Naive B cell (primary cell): ENCODE data around the gene RAPGEF1. TPM values are rescaled to one million over a fixed set of nuclear protein-coding genes. Genes with fewer than 3 reads are reported as not detected.
A peak's percentile ranks its signal among the peaks of the same experiment; 100 is the strongest.
"Not testable (repeated sequence)": the region's sequence is repeated elsewhere in the genome, so short reads cannot be mapped to it uniquely, and the experiment has no call there.

Experiments
- ATAC-seq, 2 donors: fragments of 150-1000 bp; cut with Tn5 transposase; 2 replicates each; pipeline ENCODE4 v1.10.0; 2021; ENCODE audit warnings: low read depth in 2 of 2, mild to moderate bottlenecking in 2 of 2, moderate library complexity in 2 of 2
- DNase-seq: peaks from one replicate; pipeline ENCODE4 v3.0.0; 2022
- H3K27ac Mint-ChIP-seq, 6 donors: one replicate each; pipeline ENCODE4 v1.8.0; 2020 to 2022; ENCODE audit warnings: mild to moderate bottlenecking in 6 of 6, mixed read lengths in 6 of 6, moderate library complexity in 5 of 6, inconsistent platforms in 2 of 6
- H3K27me3 Mint-ChIP-seq, 3 donors: one replicate each; pipeline ENCODE4 v1.8.0; 2021 to 2022; ENCODE audit warnings: mixed read lengths in 3 of 3, mild to moderate bottlenecking in 1 of 3
- H3K36me3 Mint-ChIP-seq, 2 donors: one replicate each; pipeline ENCODE4 v1.8.0; 2020 to 2022; ENCODE audit warnings: mixed read lengths in 2 of 2, inconsistent platforms in 1 of 2, mild to moderate bottlenecking in 1 of 2
- H3K4me1 Mint-ChIP-seq, 3 donors: one replicate each; pipeline ENCODE4 v1.8.0; 2020 to 2022; ENCODE audit warnings: mixed read lengths in 3 of 3, inconsistent platforms in 1 of 3, mild to moderate bottlenecking in 1 of 3, moderate library complexity in 1 of 3
- H3K4me3 Mint-ChIP-seq, 8 donors: one replicate each; pipeline ENCODE4 v1.8.0; 2020 to 2022; ENCODE audit warnings: mild to moderate bottlenecking in 8 of 8, mixed read lengths in 8 of 8, moderate library complexity in 8 of 8, inconsistent platforms in 2 of 8
- H3K9me3 Mint-ChIP-seq, 7 donors: one replicate each; pipeline ENCODE4 v1.8.0; 2020 to 2022; ENCODE audit warnings: mixed read lengths in 7 of 7, mild to moderate bottlenecking in 5 of 7, inconsistent platforms in 2 of 7, moderate library complexity in 1 of 7
- polyA plus RNA-seq, 6 donors: library from polyadenylated mRNA; unstranded; fragments of 300-500 nt; fragmentation: Illumina TruSeq; gene quantifications; one replicate each; pipeline ENCODE4 v1.2.3, GENCODE V29; 2021; ENCODE audit warnings: low read depth in 6 of 6

RAPGEF1 gene
- polyA plus RNA-seq, 6 donors from 2014 or later: 3.4 to 21.1 (median 7.9) TPM

DNA sequence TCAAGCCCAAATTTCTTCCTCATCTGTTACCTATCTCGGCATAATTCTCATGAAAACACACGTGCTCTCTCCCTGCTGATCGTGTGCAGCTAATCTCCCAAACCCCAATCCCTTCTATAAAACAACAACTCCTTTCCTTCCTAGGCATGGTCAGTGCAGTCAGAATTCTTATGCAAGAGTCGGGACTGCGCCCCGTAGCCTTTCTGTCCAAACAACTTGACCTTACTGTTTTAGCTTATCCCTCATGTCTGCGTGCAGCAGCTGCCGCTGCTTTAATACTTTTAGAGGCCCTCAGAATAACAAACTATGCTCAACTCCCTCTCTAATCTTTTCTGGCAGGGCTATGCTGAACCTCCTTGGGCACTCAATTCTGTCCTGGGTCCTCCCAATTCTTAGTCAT lies 189.4 kb downstream of the RAPGEF1 start:
- H3K36me3 Mint-ChIP-seq: peaks cover 11 to 32% of the 10 kb centered on the region in 2 donors
- DNase-seq, ATAC-seq, H3K4me3 Mint-ChIP-seq: not testable (repeated sequence)
- peaks cover 5 to 14% (median 12%) of the 10 kb centered on the region in 3 donors for H3K4me1 Mint-ChIP-seq
- peak overlapping the region in 1 of 6 donors; percentile 4 for H3K27ac Mint-ChIP-seq
- H3K27me3 Mint-ChIP-seq: peaks cover 60 to 80% (median 68%) of the 10 kb centered on the region in 3 donors
- peaks cover 3 to 28% (median 17%) of the 10 kb centered on the region in 7 donors for H3K9me3 Mint-ChIP-seq

DNA sequence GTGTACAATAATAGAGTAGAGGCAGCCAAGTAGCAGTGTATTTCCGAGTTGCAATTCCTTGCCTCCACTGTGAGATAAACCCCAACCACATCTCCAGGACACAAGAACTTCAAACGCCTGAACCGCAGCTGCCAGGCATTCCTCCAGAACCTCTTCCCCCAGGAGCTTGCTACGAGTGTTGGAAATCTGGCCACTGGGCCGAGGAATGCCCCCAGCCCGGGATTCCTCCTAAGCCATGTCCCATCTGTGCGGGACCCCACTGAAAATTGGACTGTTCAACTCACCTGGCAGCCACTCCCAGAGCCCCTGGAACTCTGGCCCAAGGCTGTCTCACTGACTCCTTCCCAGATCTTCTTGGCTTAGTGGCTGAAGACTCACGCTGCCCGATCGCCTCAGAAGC lies 190.7 kb downstream of the RAPGEF1 start:
- H3K4me1 Mint-ChIP-seq: peaks cover 5 to 14% (median 12%) of the 10 kb centered on the region in 3 donors
- not testable (repeated sequence) for H3K4me3 Mint-ChIP-seq, H3K27ac Mint-ChIP-seq, ATAC-seq, DNase-seq
- peaks cover 63 to 83% (median 68%) of the 10 kb centered on the region in 3 donors for H3K27me3 Mint-ChIP-seq
- H3K36me3 Mint-ChIP-seq: peaks cover 11 to 32% of the 10 kb centered on the region in 2 donors
- peaks cover 5 to 33% (median 22%) of the 10 kb centered on the region in 7 donors for H3K9me3 Mint-ChIP-seq

DNA sequence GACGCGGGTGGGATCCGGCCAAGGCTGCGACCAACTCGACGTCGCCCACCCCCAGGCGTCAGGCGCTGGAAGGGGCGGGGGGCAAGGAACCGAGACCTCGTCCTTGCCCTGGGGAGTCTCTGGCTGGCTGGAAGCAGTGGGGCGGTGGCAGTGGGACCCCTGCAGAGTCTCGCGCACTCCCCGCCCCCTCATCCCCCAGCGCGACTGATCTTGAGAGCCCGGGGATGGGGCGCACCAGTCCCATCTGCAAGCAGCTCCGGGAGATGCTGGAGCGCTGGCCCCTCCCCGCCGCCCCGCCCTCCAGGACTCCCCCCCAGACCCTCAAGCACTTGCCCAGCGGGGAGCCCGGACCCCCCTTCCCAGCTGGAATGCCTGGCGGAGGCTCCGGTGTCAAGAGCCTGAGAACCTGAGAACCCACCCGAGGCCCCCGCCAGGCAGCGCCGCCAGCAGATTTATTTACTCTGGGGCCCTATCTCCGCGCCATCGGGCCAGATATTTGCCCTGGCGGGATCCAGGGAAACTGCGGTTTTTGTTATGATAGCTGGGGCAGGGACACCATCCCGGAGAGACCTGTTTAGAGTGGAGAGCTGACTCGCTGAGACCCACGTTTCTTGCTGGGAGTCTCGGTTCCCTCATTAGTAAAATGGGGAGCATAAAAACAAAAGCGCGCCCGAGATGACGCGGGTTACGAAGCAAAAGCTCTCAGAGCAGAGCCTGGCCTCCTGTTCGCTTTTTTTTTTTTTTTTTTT lies 193.4 kb downstream of the RAPGEF1 start:
- H3K27ac Mint-ChIP-seq: no peak overlapping the region
- peak overlapping the region in 7 of 8 donors; percentile 57 to 86 (median 78) for H3K4me3 Mint-ChIP-seq
- ATAC-seq: peak; percentile 66 to 69
- no peak for DNase-seq
- peaks cover 5 to 14% (median 12%) of the 10 kb centered on the region in 3 donors for H3K4me1 Mint-ChIP-seq
- H3K36me3 Mint-ChIP-seq: peaks cover 7 to 40% of the 10 kb centered on the region in 2 donors
- H3K9me3 Mint-ChIP-seq: peaks cover 16 to 54% (median 41%) of the 10 kb centered on the region in 7 donors
- H3K27me3 Mint-ChIP-seq: peaks cover 52 to 67% (median 54%) of the 10 kb centered on the region in 3 donors

DNA sequence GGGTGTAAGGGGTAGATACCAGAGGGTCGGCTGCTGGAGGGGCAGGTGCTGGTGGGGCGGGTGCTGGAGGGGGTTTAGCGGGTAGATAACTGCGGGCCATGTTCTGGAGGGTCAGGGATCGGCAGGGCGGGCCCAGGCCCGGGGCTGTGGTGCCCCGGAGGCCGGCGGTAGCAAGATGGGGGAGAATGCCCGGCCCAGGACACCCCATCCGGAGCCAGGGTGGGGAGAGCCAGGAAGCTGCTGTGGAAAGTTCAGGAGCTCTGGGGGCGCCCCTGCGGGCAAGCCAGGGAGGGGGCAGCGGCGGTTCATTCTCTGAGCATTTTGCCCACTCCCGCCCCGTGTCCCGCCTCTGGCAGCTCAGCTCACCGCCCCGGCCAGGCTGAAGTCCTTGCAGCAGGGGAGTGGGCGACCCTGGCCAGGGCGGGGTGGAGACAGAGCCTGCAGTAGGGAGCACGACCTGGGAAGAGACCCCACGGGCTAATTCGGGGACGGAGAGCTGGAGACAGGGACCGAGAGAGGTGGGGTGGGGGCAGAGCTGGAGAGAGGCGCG lies 194.0 kb downstream of the RAPGEF1 start:
- ATAC-seq (no peak), DNase-seq (no peak)
- H3K36me3 Mint-ChIP-seq: peaks cover 7 to 40% of the 10 kb centered on the region in 2 donors
- H3K9me3 Mint-ChIP-seq: peaks cover 16 to 54% (median 41%) of the 10 kb centered on the region in 7 donors
- peaks cover 5 to 14% (median 12%) of the 10 kb centered on the region in 3 donors for H3K4me1 Mint-ChIP-seq
- peak overlapping the region in 5 of 8 donors; percentile 42 to 74 (median 53) for H3K4me3 Mint-ChIP-seq
- H3K27ac Mint-ChIP-seq: no peak overlapping the region
- H3K27me3 Mint-ChIP-seq: peaks cover 47 to 61% (median 47%) of the 10 kb centered on the region in 3 donors

DNA sequence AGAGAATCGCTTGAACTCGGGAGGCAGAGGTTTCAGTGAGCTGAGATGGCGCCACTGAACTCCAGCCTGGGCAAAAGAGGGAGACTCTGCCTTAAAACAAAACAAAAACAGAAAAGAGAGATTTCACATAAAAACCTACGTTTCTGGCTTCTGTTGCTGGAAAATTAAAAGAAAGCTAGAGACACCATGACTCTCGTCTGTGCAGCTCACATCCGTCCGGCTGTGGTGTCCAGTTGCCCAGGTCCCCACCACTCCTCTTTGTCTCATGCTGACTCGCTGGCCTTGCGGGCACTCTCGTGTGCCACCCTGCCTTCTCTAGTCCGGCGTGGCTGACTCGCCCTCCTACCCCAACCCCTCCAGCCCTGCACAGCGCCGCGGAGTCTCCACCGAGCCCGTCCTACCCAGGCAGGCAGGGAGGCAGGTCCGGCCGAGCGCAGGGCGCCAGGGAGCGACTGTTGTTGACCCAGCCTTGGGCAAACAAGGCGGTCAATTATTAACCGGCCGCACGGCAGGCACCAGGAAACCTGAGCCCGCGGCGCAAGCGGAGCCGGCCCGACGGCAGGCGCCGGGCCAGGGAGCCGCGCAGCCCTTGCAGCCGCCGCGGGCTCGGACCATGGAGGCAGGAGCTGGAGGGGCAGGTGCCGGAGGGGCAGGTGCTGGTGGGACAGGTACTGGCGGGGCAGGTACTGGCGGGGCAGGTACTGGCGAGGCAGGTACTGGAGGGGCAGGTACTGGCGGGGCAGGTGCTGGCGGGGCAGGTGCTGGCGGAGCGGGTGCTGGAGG lies 194.7 kb downstream of the RAPGEF1 start, which contains the start of gene PRRT1B:
PRRT1B (plus strand) TSS at position 521 of the 783 bp plus-strand sequence; CDS start at position 614, 93 bp downstream.
- H3K4me3 Mint-ChIP-seq: peak within 1 kb of the TSS in 6 of 8 donors; percentile 30 to 74 (median 48)
- H3K27ac Mint-ChIP-seq: no peak within 1 kb of the TSS
- DNase-seq (no peak), ATAC-seq (no peak)
- H3K27me3 Mint-ChIP-seq: peaks cover 41 to 56% (median 43%) of the 10 kb centered on the region in 3 donors
- peaks cover 7 to 37% of the 10 kb centered on the region in 2 donors for H3K36me3 Mint-ChIP-seq
- H3K9me3 Mint-ChIP-seq: peaks cover 16 to 51% (median 40%) of the 10 kb centered on the region in 7 donors
- H3K4me1 Mint-ChIP-seq: peaks cover 5 to 14% (median 12%) of the 10 kb centered on the region in 3 donors

DNA sequence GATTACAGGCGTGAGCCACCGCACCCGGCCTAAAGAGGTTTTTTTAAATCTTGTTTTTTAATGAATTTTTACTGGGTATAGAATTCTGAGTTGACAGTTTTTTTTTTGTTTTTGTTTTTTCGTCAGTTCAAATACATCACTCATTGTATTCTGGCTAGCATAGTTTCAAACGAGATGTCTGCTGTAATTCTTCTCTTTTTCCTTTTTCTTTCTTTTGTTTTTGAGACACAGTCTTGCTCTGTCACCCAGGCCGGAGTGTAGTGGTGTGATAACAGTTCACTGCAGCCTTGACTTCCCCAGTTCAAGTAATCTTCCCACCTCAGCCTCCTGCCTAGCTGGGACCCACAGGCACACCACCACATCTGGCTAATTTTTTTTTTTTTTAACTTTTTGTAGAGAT lies 196.7 kb downstream of the RAPGEF1 start:
- Mint-ChIP-seq H3K9me3 (peaks cover 7 to 40% (median 28%) of the 10 kb centered on the region in 7 donors), H3K27me3 (peaks cover 20 to 35% (median 24%) of the 10 kb centered on the region in 3 donors), H3K4me3 (no peak overlapping the region), H3K4me1 (peaks cover 4 to 14% (median 14%) of the 10 kb centered on the region in 3 donors), H3K27ac (no peak overlapping the region), H3K36me3 (peaks cover 2 to 17% of the 10 kb centered on the region in 2 donors)
- ATAC-seq (no peak), DNase-seq (no peak)

DNA sequence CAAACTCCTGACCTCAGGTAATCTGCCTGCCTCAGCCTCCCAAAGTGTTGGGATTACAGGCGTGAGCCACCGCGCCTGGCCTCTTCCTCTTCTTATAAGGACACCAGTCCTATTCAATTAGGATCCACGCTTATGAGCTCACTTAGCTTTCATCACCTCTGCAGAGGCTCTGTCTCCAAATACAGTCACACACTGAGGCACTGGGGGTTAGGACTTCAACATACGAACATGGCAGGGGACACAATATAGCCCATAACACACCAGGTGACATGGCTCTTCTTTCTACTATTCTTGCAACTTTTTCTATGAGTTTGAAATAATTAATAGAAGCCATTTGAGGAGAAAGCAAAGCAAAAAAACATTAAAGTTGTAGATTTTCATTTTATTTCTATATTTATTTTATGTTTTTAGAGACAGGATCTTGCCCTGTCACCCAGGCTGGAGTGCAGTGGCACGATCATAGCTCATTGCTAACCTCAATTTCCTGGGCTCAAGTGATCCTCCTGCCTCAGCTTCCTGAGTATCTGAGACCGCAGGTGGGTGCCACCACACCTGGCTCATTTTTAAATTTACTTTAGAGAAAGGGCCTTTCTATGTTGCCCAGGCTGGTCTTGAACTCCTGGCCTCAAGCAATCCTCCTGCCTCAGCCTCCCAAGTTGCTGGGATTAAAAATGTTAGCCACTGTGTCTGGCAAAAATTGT lies 200.5 kb downstream of the RAPGEF1 start:
- H3K4me3 Mint-ChIP-seq: no peak overlapping the region
- ATAC-seq: no peak
- H3K27me3 Mint-ChIP-seq: peaks cover 3 to 9% (median 4%) of the 10 kb centered on the region in 3 donors
- peaks cover 6 to 13% (median 7%) of the 10 kb centered on the region in 3 donors for H3K4me1 Mint-ChIP-seq
- H3K36me3 Mint-ChIP-seq: peaks cover 0 to 8% of the 10 kb centered on the region in 2 donors
- no peak for DNase-seq
- H3K27ac Mint-ChIP-seq: no peak overlapping the region
- H3K9me3 Mint-ChIP-seq: peaks cover 4 to 26% (median 21%) of the 10 kb centered on the region in 7 donors

DNA sequence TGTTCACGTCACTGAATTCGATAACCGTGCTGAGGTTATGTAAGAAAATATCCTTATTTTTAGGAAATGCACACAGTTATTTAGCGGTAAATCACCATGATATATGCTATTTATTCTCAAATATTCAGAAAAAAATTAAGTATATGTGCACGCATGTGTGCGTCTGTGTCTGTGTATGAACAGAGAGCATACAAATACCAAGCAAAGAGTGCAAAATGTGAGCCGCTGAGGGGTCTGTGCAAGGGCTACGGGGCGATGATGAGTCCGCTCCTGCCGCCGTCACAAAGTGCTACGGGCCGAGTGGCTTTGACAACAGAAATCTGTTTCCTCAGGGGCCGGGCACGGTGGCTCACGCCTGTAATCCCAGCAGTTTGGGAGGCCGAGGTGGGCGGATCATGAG lies 201.9 kb downstream of the RAPGEF1 start:
- ATAC-seq: no peak
- H3K27ac Mint-ChIP-seq: no peak overlapping the region

DNA sequence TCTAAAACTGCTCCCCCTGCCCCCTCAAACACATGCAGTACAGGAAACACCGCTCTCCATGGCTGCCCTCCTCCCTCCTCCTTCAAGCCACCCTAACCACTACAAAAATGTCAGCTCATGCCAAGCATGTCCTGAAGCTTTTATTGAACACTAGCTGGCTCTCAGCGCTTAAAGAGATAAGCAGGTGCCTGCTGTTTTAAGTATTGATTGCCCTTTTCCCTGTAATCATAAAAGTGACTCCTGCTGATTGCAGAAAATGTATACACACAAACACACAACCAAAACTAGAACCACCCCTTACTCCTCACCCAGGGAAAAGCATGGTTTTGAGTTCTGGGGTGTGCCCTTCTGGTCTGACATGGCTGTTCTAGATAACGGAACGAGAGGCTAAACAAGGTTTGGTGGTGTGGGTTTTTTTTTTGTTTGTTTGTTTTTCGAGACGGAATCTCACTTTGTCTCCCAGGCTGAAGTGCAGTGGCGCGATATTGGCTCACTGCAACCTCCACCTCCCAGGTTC lies 205.1 kb downstream of the RAPGEF1 start:
- Mint-ChIP-seq H3K36me3 (no peaks in the 10 kb centered on the region), H3K4me3 (peak overlapping the region; percentile 55 to 89 (median 78)), H3K27me3 (no peaks in the 10 kb centered on the region), H3K27ac (peak overlapping the region in 2 of 6 donors; percentile 34 to 41), H3K9me3 (no peaks in the 10 kb centered on the region), H3K4me1 (peaks cover 14 to 28% (median 16%) of the 10 kb centered on the region in 3 donors)
- DNase-seq (peak; percentile 53), ATAC-seq (peak; percentile 61 to 67)

More for the DNA sequence above, 201.9 kb downstream of the RAPGEF1 start:
- Mint-ChIP-seq H3K4me3 (no peak overlapping the region), H3K36me3 (peaks cover 0 to 8% of the 10 kb centered on the region in 2 donors), H3K4me1 (peaks cover 7 to 21% (median 13%) of the 10 kb centered on the region in 3 donors), H3K9me3 (peaks cover 3 to 12% (median 7%) of the 10 kb centered on the region in 7 donors), H3K27me3 (peaks cover 0 to 6% (median 4%) of the 10 kb centered on the region in 3 donors)
- no peak for DNase-seq

DNA sequence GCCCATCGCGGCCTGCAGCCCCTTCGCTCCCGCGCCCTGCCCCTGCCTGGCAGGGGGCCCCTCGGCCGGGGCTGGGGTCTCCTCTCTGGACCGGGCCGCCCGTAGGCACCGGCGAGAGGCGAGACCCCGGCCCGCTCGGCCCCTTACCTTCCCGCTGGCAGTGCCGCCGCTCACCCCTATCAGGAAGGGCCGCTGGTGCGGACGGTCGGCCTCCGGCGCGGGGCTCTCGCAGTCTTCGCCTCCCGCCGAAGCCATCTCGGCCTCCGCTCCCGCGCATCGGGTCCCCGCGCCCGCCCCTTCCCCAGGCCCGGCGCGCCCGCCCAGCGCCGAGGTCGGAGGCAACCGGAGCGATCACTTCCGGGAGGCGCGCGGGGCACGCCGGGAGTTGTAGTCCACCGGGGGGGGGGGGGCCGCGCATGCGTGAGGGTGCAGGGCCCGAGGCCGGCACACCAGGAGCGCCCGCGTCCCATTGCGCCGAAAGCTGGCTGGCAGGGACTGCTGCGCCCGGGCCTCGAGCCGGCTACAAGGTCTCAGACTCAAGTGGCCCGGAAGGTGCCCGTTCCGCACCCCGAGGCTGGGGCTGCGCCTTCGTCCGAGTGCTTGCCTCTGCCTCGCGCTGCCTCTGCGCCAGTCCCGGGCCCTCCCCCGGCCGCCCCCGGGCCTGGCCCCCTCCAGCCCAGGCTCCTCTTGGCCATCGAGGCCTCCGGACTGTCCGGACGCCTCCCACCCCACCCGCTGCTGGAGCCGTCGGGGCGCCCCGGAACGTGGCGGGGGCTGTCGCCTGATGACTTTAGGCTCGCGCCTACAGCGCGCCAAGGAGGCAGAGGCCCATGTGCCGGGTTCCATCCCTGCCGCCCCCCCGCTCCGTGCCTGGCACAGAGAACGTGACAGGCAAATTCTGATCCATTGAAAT lies 208.7 kb downstream of the RAPGEF1 start, which contains the start of gene UCK1:
UCK1 (minus strand) TSS at position 344 of the 913 bp plus-strand sequence; CDS start at position 255, 89 bp downstream.
- Mint-ChIP-seq H3K4me3 (peak within 1 kb of the TSS; percentile 77 to 90 (median 78)), H3K9me3 (no peaks in the 10 kb centered on the region), H3K36me3 (no peaks in the 10 kb centered on the region), H3K27ac (peak within 1 kb of the TSS in 1 of 6 donors; percentile 69), H3K4me1 (peaks cover 19 to 43% (median 22%) of the 10 kb centered on the region in 3 donors), H3K27me3 (no peaks in the 10 kb centered on the region)
- DNase-seq (peak; percentile 66), ATAC-seq (peak; percentile 92 to 94)

DNA sequence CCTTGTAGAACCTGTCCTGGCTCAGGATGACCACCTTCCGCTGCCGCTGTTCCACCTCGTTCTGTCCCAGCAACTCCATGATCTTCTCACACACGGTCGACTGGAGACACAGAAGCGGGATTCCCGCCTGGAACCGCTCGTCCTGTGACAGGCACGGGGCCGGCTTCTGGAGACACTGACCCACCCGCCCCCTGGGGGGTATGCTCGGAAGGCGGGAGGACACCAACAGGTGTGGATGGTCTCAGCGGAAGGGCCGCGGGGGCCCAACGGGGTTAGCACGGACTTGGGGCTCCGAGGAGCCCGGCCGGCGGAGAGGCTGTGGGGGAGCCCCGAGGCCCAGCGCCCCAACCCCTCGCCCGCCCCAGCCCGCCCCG lies 209.3 kb downstream of the RAPGEF1 start:
- peaks cover 19 to 44% (median 22%) of the 10 kb centered on the region in 3 donors for H3K4me1 Mint-ChIP-seq
- H3K4me3 Mint-ChIP-seq: peak overlapping the region; percentile 69 to 90 (median 78)
- ATAC-seq: peak; percentile 8 to 14
- no peaks in the 10 kb centered on the region for H3K36me3 Mint-ChIP-seq
- no peaks in the 10 kb centered on the region for H3K27me3 Mint-ChIP-seq
- H3K27ac Mint-ChIP-seq: peak overlapping the region in 1 of 6 donors; percentile 69
- H3K9me3 Mint-ChIP-seq: no peaks in the 10 kb centered on the region
- no peak for DNase-seq
